H7 (cell line): ENCODE data around the gene LDLRAD4. TPM values are rescaled to one million over a fixed set of nuclear protein-coding genes. Genes with fewer than 3 reads are reported as not detected.

Experiments used
- DNase-seq: peaks from one replicate; pipeline ENCODE4 v3.0.0; 2012
- H3K27me3 ChIP-seq: 2 replicates; pipeline ENCODE4 v1.6.0; 2011; ENCODE audit warnings: mild to moderate bottlenecking, low read length; ENCODE audit not compliant: control insufficient read depth, insufficient read depth
- H3K36me3 ChIP-seq: replicated peaks from 2 replicates; pipeline ENCODE4 v1.5.1; 2011; ENCODE audit warnings: low read length; ENCODE audit not compliant: control insufficient read depth, insufficient read depth
- H3K4me3 ChIP-seq: 2 replicates; pipeline ENCODE4 v1.5.1; 2011; ENCODE audit warnings: low read depth, mild to moderate bottlenecking, control low read depth, low read length, moderate library complexity; ENCODE audit not compliant: insufficient read depth
- total RNA-seq: library from RNA; depleted of rRNA; stranded (reverse); fragments of >200 nt; shearing (Covaris generic); gene quantifications from 2 replicates; pipeline ENCODE4 v1.2.3, GENCODE V29; 2014

The LDLRAD4 gene
- total RNA-seq, 1 experiment from 2014 or later: 21.0 TPM

DNA sequence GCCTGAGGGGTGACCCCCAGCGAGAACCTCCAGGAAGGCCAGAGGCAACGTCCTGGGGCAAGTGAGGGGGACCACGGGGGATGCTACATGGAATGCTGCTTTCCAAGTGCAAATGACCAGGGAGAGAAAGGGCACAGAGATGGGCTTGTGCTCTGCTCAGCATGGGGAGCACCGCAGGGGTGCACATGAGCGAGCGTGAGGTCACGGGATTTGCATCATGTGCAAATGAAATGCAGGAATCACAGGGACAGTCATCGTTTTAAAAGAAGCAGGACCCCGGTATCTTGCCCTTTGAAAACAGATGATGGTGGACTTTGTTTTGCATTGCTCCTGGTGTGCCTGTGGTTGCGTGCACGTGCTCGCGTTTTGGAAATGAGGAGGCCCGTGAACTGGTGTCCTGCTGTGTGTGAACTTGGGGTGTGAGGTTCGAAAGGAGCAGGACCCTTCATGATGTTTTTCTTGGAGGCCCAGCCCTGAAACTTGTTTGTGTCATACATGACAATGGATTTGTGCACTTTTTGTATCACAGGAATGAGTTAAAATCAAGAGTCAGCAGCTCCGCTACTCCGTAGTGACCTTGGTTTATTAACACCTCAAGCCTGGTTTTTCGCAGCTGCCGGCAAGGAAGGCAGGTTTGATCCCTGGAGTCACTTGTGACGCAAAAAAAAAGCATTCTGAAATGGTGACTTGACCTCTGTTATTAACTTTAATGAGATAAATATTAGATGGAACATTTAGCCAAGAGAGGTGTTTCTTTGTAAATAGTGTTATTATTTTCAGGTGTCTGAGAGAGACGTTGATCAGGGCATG is 234.5 kb downstream of the LDLRAD4 start:
- Histone ChIP-seq H3K36me3 (no peaks in the 10 kb centered on the region), H3K27me3 (no peaks in the 10 kb centered on the region), H3K4me3 (no peak overlapping the region)
- DNase-seq: peak; percentile 70

DNA sequence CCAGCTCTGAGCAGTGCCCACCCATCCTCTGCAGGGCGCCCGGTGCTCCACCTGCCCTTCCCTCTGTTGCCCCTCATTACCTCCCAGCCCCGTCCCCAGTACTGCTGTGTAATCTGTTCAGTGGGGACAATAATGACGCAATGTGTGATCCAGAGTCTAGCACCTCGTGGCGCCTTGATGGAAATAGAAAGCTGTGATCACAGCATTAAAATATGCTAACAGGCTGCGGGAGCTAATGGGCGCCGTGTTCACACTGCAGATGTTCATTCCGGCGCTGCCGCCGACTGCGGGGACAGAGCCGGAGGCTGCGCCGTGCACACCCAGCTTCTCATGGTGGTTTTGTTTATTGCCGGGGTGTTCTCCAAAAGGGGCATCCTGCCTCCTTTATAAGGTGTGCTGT is 235.2 kb downstream of the LDLRAD4 start:
- Histone ChIP-seq H3K27me3 (no peaks in the 10 kb centered on the region), H3K36me3 (no peaks in the 10 kb centered on the region), H3K4me3 (no peak overlapping the region)
- DNase-seq: no peak

DNA sequence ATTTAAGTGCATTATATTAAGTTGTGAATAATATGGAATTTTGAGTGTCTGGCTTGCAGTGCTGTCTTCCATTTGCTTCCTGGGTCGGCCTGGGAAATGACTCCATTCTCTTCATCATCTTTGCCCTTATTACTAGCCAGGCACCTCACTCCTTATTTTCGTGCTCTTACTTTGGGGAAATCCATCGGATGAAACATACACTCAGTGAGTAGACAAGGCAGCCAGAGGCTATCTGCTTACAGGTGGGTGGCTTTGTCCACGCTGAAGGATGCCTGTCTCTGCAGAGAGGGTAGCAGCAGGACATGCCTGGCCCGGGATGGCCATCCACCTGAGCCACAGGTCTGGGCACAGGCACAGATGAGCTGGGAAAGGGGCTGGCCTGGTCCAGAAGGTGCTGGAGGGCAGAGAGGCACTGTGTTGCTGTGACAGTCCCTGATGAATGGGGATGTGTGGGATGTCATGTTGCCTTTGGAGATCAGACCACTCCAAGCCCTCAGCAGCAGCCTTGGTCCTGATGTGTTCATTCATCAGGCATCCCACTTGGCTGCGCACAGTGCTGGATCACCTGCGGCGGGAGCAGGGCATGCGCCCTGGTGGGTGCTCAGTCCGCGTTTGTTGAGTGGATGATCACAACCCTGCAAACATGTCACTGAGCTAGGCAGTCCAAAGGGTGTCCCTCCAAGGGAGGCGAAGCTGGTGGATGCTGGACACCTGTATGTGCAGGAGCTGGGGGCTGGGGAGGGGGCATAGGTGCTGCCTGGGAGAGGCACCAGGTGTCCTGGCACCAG is 236.0 kb downstream of the LDLRAD4 start:
- DNase-seq: no peak
- Histone ChIP-seq H3K4me3 (no peak overlapping the region), H3K27me3 (no peaks in the 10 kb centered on the region), H3K36me3 (no peaks in the 10 kb centered on the region)

DNA sequence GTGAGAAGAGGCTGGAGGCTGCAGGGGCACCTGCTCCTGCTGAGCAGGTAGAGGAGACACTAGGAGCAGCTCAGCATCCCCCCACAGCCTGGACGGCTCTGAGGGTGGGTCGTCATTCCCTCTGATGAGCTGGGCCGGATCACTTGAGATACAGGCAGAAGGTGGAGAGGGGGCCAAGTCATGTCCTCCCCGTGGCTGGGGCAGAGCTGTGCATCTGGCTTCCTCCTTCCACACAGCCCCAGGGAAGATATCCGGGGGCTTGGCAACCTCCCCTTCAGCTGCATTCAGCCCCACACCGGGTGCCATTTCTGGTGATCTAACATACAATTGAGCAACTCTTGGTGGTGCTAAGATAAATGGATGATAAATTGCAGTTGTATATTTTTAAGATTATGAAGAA is 236.9 kb downstream of the LDLRAD4 start:
- no peak overlapping the region for H3K4me3 ChIP-seq
- H3K36me3 ChIP-seq: no peaks in the 10 kb centered on the region
- no peaks in the 10 kb centered on the region for H3K27me3 ChIP-seq
- no peak for DNase-seq

DNA sequence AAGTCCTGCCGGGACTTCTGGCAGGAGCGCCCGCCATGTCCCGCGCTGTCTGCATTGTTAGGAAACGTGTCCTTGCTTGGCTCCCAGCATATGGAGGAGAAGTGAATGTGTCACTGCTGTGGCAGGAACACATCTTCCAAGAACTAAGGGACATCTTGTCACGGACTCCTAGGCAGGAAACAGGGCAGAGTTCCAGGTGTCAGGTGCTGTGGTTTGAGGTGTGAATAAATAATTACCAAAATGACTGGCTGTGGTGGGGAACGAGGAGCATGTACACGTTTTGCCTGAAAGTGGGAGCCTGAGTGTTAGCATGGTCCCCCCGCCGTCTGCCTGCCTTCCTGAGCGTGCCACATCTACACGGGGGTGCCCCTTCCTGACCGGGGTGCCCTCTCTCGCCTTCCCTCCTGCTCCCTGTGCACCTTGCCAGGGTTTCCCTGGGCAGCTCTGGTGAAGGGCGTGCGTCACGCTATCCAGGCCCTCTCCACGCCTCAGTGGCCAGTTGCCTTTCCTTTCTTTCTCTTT is 237.5 kb downstream of the LDLRAD4 start:
- Histone ChIP-seq H3K4me3 (no peak overlapping the region), H3K36me3 (no peaks in the 10 kb centered on the region), H3K27me3 (no peaks in the 10 kb centered on the region)
- DNase-seq: no peak

DNA sequence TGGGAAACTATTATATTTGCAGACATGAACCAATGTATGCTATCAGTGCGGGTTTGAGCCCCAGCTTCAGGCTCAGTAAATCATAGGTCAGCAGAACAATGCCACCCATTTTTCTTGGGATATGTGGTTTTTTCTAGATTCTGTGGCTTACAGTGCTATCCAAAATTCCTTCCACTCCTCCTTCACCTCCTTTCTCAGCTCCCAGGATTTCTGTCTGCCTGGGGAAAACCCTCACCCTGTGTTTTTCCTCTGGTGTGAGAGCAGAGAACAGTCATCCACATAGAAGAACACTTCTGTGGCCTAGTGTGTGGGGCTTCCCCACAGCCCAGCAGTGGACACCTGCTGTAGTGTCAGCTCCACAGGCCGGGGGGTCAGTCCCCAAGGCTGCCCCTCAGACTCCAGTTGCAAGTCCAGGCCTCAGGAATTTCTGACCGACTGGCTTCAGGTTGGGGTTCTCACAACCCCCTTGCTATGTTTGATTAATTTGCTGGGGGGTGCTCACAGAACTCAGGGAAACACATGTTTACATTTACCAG is 238.2 kb downstream of the LDLRAD4 start:
- H3K36me3 ChIP-seq: no peaks in the 10 kb centered on the region

DNA sequence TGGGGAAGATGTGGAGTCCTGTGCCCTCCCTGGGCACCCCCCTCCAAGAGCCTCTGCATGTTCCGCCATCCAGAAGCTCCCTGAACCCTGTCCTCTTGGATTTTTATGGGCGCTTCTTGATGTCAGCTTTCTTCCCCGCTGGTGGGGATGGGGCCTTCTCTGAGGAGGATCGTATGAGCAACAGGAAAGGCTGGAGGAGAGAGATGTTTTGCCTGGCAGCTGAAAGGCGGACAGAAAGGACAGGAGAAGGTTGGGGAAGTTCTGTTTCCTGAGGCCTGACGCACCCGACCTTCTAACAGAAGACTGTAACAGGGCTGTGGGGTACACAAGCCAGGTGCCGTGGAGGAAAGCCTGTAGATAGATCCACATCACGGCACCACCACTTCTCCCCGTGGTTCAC is 238.8 kb downstream of the LDLRAD4 start:
- DNase-seq: no peak
- Histone ChIP-seq H3K4me3 (no peak overlapping the region), H3K27me3 (no peaks in the 10 kb centered on the region), H3K36me3 (no peaks in the 10 kb centered on the region)

More for the DNA sequence above, 238.2 kb downstream of the LDLRAD4 start:
- DNase-seq: no peak
- Histone ChIP-seq H3K4me3 (no peak overlapping the region), H3K27me3 (no peaks in the 10 kb centered on the region)

DNA sequence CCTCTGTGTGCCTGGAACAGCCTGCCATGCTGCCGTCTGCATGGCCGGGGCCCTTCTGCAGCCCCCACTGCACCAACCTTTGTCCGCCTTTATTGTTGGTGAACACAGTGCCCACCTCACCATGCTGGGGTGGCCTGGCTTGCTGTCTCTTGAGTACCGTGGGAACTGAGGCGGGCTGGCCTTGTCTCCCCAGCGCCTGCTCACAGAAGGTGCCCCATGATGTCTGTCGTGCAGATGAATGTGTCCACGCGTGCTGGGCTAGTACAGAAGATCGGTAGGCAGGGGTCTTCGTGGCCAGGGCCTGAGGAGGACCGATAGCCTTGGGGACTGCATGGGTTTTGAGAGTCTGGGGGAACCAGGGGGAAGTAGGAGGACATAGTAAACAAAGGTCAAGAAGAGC is 242.4 kb downstream of the LDLRAD4 start:
- no peak for DNase-seq
- H3K36me3 ChIP-seq: no peaks in the 10 kb centered on the region
- H3K27me3 ChIP-seq: no peaks in the 10 kb centered on the region
- no peak overlapping the region for H3K4me3 ChIP-seq

DNA sequence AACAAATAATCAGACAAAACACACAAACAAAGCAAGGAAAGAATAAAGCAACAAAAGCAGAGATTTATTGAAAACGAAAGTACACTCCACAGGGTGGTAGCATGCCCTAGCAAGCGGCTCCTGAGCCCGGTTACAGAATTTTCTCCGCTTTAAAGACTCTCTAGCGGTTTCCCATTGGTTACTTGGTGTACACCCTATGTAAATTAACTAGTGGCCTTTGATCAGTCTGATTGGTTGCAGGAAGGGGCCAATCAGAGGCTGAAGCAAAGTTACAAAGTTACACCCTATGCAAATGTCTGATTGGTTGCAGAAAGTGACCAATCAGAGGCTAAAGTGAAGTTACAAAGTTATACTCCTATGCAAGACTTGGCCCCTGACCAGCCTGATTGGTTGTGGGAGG is 242.9 kb downstream of the LDLRAD4 start:
- Histone ChIP-seq H3K4me3 (no peak overlapping the region), H3K27me3 (no peaks in the 10 kb centered on the region), H3K36me3 (no peaks in the 10 kb centered on the region)
- no peak for DNase-seq

DNA sequence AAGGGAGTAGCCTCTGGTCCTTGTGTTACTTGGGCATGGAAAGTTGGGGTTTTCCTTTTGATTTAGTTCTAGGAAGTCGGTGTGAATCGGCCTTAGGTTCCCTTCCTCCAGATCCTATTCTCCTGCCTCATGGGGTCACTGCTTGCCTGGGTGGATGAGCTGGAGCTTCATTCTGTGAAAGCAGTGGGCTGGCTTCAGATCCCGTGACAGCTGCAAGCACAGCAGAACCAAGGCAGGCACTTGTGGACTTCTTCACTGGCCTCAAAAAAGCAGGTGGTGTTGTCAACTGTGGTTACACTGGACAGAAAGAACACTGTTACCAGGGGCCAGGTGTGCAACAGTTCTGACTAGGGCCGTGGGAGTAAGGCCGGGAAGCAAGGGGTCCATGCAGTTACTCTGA is 243.4 kb downstream of the LDLRAD4 start:
- no peaks in the 10 kb centered on the region for H3K27me3 ChIP-seq
- H3K4me3 ChIP-seq: no peak overlapping the region
- no peak for DNase-seq
- no peaks in the 10 kb centered on the region for H3K36me3 ChIP-seq

DNA sequence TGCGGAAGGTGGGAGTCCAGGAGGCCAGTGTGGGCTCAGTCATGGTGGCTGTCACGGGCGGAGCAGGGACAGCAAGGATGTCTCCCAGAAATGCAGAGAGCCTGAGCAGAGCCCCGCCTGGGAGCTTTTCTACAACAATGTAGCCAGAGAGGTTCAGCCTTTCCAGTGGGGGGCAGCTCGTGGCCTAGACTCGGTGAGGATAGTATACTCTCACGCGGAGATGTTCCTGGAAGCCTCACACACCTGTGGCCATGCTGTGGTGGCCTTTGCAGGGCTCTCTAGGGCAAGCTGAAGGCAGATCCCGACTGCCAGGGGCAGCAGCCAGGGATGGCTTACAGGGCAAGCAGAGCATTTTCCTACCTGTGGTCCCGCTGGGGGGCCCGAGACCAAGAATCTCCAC is 244.1 kb downstream of the LDLRAD4 start:
- H3K4me3 ChIP-seq: no peak overlapping the region

DNA sequence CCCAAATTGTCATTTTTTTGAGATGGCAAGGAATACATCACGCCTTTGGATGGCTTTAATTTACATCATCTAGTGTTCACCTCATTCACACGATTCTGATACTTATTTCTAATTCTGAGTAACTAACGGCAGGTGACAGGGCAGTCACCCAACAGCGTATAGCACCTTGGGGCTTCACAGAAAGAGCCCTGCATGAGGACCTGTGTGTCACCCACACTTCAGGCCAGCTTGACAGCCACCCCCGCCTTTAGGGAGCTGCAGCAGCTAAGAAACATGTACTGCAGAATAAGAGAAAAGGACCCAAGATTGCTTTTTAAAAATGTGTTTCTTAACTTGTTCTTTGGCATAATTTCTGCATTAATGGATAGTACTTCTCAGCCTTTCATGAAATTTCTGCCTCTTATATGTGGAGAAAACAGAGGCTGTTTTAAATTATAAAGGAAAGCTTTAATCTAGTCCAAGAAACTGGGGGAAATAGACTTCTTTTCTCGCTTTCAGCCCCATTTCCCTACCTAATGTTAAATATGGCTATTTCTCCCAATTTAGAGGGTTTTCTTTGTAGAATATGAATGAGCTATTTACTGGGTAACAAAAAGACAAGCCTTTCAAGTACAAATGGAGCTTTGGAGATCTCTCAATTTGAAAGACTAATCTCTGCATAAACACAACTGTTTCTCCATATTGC is 245.1 kb downstream of the LDLRAD4 start:
- H3K27me3 ChIP-seq: no peaks in the 10 kb centered on the region
- no peak overlapping the region for H3K4me3 ChIP-seq
- H3K36me3 ChIP-seq: no peaks in the 10 kb centered on the region
- DNase-seq: no peak

More for the DNA sequence above, 244.1 kb downstream of the LDLRAD4 start:
- no peaks in the 10 kb centered on the region for H3K36me3 ChIP-seq
- DNase-seq: no peak
- no peaks in the 10 kb centered on the region for H3K27me3 ChIP-seq

DNA sequence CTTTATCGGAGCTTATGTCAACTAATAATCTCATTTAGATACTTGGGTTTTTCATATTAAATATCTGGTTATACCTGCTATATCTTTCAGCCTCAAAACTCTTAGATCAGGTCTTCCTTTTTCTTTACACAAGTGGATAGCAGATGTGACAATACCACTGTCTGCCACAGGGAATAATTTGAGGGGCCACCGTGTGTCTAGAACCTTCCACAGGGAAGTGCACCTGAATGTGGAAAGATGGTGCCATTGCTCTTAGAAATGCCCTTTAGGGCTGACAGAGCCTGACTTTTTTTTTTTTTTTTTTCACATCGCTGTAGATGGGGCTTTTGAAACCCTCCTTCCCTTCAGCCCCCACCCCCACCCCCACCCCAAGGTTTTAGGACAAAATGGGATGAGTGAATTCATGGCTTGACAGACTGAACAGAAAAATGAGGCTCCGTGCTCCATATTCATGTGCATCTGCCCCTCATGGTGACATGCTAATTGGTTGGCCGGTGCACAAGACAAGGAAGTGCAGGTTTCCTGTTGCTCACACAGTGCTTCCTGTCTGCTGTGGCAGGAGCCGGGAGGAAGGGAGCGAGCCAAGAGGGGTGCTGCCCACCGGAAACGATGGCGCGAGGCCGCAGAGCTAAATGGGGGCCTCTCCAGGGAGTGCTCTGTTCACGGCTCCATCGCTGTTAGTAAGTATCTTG is 246.0 kb downstream of the LDLRAD4 start:
- Histone ChIP-seq H3K27me3 (no peaks in the 10 kb centered on the region), H3K4me3 (no peak overlapping the region), H3K36me3 (no peaks in the 10 kb centered on the region)
- no peak for DNase-seq

DNA sequence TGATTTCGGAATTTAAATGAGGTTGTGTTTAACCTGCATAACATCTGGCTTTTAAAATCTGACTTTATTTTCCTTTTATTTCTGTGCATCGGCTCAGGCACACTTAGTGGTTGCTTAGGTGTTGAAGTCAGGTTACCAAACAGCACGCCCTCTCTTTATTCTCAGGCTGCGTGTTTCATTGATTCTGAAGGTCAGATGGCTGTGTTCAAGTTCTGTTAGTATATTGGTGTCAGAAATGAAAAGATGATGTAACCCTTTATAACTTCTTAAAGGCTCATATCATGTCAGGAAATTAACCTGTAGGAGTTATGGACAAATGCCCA is 246.5 kb downstream of the LDLRAD4 start:
- Histone ChIP-seq H3K4me3 (no peak overlapping the region), H3K36me3 (no peaks in the 10 kb centered on the region), H3K27me3 (no peaks in the 10 kb centered on the region)
- DNase-seq: no peak
